ENCODE data around the gene TLR6.

DNA sequence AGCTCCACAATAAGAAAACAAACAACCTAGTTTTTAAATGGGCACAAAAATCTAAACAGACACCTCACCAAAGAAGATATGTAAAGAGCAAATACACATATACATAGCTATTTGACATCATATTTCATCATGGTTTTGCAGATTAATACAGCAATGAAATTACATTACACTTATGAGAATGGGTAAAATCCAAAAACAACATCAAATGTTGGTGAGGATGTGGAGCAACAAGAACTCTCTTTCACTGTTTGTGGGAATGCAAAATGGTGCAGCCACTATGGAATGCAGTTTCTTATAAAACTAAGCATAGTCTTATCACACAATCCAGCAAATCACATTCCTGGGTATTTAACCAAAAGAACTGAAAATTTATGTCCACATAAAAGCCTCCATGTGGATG, 25.0 kb downstream of the TLR6 start:
- TF ChIP-seq, protein P1, sequence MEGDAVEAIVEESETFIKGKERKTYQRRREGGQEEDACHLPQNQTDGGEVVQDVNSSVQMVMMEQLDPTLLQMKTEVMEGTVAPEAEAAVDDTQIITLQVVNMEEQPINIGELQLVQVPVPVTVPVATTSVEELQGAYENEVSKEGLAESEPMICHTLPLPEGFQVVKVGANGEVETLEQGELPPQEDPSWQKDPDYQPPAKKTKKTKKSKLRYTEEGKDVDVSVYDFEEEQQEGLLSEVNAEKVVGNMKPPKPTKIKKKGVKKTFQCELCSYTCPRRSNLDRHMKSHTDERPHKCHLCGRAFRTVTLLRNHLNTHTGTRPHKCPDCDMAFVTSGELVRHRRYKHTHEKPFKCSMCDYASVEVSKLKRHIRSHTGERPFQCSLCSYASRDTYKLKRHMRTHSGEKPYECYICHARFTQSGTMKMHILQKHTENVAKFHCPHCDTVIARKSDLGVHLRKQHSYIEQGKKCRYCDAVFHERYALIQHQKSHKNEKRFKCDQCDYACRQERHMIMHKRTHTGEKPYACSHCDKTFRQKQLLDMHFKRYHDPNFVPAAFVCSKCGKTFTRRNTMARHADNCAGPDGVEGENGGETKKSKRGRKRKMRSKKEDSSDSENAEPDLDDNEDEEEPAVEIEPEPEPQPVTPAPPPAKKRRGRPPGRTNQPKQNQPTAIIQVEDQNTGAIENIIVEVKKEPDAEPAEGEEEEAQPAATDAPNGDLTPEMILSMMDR (IDR thresholded peaks at IDR 0.05): no peak
- TF ChIP-seq POLR2A (IDR thresholded peaks at IDR 0.05): no peak
